Neural progenitor cell (in vitro differentiated cells): Measurements from ENCODE around the gene MVB12B. TPM values are rescaled to one million over a fixed set of nuclear protein-coding genes. Genes with fewer than 3 reads are reported as not detected.

Experiments
- DNase-seq: peaks from one replicate; pipeline ENCODE4 v3.0.0-alpha.2; 2016; ENCODE audit warnings: low spot score
- H2AFZ ChIP-seq: fragments of 200-600 bp; sonication (generic); replicated peaks from 2 replicates; pipeline ENCODE4 v1.6.1; 2016; ENCODE audit warnings: antibody characterized with exemption
- H3F3A ChIP-seq: fragments of 200-600 bp; sonication (generic); 2 replicates; pipeline ENCODE4 v1.6.1; 2016; ENCODE audit warnings: antibody characterized with exemption, low read depth
- H3K27ac ChIP-seq: fragments of 200-600 bp; sonication (generic); 2 replicates; pipeline ENCODE4 v1.5.1; 2016; ENCODE audit warnings: mild to moderate bottlenecking
- H3K27me3 ChIP-seq: fragments of 200-600 bp; sonication (generic); 2 replicates; pipeline ENCODE4 v1.6.1; 2016; ENCODE audit warnings: mild to moderate bottlenecking, moderate library complexity
- H3K36me3 ChIP-seq: fragments of 200-600 bp; sonication (generic); 2 replicates; pipeline ENCODE4 v1.5.1; 2016
- H3K4me1 ChIP-seq: fragments of 200-600 bp; sonication (generic); 2 replicates; pipeline ENCODE4 v1.6.1; 2016; ENCODE audit warnings: mixed run types
- H3K4me2 ChIP-seq: fragments of 200-600 bp; sonication (generic); 2 replicates; pipeline ENCODE4 v1.6.1; 2016
- H3K4me3 ChIP-seq: fragments of 200-600 bp; sonication (generic); 2 replicates; pipeline ENCODE4 v1.5.1; 2016
- H3K79me2 ChIP-seq: fragments of 200-600 bp; sonication (generic); 2 replicates; pipeline ENCODE4 v1.6.1; 2016; ENCODE audit warnings: low read depth
- H3K9ac ChIP-seq: fragments of 200-600 bp; sonication (generic); 2 replicates; pipeline ENCODE4 v1.6.1; 2016
- H3K9me3 ChIP-seq: fragments of 200-600 bp; sonication (generic); 2 replicates; pipeline ENCODE4 v1.5.1; 2016; ENCODE audit warnings: low read depth
- H4K20me1 ChIP-seq: fragments of 200-600 bp; sonication (generic); 2 replicates; pipeline ENCODE4 v1.6.1; 2016; ENCODE audit warnings: low read depth
- H3K27ac Mint-ChIP-seq: 3 replicates; pipeline ENCODE4 v1.8.0; 2021; ENCODE audit warnings: mixed read lengths
- H3K27me3 Mint-ChIP-seq: 2 replicates; pipeline ENCODE4 v1.8.0; 2022; ENCODE audit warnings: low read depth, mild to moderate bottlenecking, inconsistent platforms, moderate library complexity, mixed read lengths; ENCODE audit not compliant: insufficient read depth
- H3K36me3 Mint-ChIP-seq: 3 replicates; pipeline ENCODE4 v1.8.0; 2021; ENCODE audit warnings: mixed read lengths
- H3K4me1 Mint-ChIP-seq: 3 replicates; pipeline ENCODE4 v1.8.0; 2021; ENCODE audit warnings: mixed read lengths
- H3K4me3 Mint-ChIP-seq: 3 replicates; pipeline ENCODE4 v1.8.0; 2021; ENCODE audit warnings: mild to moderate bottlenecking, moderate library complexity, mixed read lengths
- H3K9me3 Mint-ChIP-seq: 3 replicates; pipeline ENCODE4 v1.8.0; 2020; ENCODE audit warnings: mixed read lengths
- EZH2 ChIP-seq: fragments of 200-600 bp; sonication (generic); IDR thresholded peaks from 2 replicates; pipeline ENCODE4 v1.6.1; 2017; ENCODE audit warnings: antibody characterized with exemption, mild to moderate bottlenecking, moderate library complexity
- EZH2phosphoT487 ChIP-seq: fragments of 200-600 bp; sonication (generic); IDR thresholded peaks from 2 replicates; pipeline ENCODE4 v1.6.1; 2017; ENCODE audit warnings: antibody characterized with exemption
- total RNA-seq: library from RNA; depleted of rRNA; stranded (reverse); fragments of >200 nt; gene quantifications from 2 replicates; pipeline ENCODE4 v1.2.3, GENCODE V29; 2015; ENCODE audit warnings: low replicate concordance
- TF ChIP-seq, protein P1 (sequence below): fragments of 200-600 bp; sonication (generic); IDR thresholded peaks from 2 replicates; pipeline ENCODE4 v1.5.1; 2017; ENCODE audit warnings: antibody characterized with exemption, mild to moderate bottlenecking

The MVB12B gene
- total RNA-seq, 1 donor from 2014 or later: 16.1 TPM

DNA sequence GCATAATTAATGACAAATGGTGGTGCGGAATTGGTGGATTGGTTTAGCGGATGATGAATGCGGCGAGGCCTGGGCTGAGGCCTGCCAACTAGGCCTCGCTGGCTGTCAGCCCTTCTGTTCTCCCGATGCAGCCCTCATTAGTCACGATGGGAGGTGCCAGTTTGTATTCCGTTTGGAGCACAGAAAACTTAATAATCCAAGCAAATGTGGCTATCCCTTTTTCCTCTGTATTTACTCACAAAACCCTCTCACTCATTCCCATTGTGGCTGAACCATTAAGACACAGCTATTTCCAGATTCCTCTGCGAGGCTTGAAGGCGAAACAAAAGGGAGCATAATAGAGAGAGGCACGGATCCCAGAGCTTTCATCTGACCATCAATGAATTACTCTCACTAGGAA, 114.3 kb downstream of the MVB12B start:
- H3K36me3 Mint-ChIP-seq: no peaks in the 10 kb centered on the region
- TF ChIP-seq EZH2 (no peak), EZH2phosphoT487 (no peak)
- TF ChIP-seq, protein P1, sequence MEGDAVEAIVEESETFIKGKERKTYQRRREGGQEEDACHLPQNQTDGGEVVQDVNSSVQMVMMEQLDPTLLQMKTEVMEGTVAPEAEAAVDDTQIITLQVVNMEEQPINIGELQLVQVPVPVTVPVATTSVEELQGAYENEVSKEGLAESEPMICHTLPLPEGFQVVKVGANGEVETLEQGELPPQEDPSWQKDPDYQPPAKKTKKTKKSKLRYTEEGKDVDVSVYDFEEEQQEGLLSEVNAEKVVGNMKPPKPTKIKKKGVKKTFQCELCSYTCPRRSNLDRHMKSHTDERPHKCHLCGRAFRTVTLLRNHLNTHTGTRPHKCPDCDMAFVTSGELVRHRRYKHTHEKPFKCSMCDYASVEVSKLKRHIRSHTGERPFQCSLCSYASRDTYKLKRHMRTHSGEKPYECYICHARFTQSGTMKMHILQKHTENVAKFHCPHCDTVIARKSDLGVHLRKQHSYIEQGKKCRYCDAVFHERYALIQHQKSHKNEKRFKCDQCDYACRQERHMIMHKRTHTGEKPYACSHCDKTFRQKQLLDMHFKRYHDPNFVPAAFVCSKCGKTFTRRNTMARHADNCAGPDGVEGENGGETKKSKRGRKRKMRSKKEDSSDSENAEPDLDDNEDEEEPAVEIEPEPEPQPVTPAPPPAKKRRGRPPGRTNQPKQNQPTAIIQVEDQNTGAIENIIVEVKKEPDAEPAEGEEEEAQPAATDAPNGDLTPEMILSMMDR: no peak
- peaks cover 59% of the 10 kb centered on the region for H3K4me1 ChIP-seq
- no peak overlapping the region for H3K9ac ChIP-seq
- peak overlapping the region; percentile 62 for H3K4me2 ChIP-seq
- no peaks in the 10 kb centered on the region for H3K27me3 Mint-ChIP-seq
- H3K4me3 Mint-ChIP-seq: peak overlapping the region; percentile 55
- peaks cover 39% of the 10 kb centered on the region for H3F3A ChIP-seq
- no peaks in the 10 kb centered on the region for H3K27me3 ChIP-seq
- no peaks in the 10 kb centered on the region for H3K36me3 ChIP-seq
- no peaks in the 10 kb centered on the region for H3K9me3 Mint-ChIP-seq
- H3K79me2 ChIP-seq: no peaks in the 10 kb centered on the region
- no peak overlapping the region for H2AFZ ChIP-seq
- H3K4me3 ChIP-seq: no peak overlapping the region
- H3K9me3 ChIP-seq: no peaks in the 10 kb centered on the region
- H3K27ac ChIP-seq: peak overlapping the region; percentile 82
- peaks cover 3% of the 10 kb centered on the region for H4K20me1 ChIP-seq
- peak overlapping the region; percentile 96 for H3K27ac Mint-ChIP-seq
- H3K4me1 Mint-ChIP-seq: peaks cover 49% of the 10 kb centered on the region
- peak; percentile 71 for DNase-seq

DNA sequence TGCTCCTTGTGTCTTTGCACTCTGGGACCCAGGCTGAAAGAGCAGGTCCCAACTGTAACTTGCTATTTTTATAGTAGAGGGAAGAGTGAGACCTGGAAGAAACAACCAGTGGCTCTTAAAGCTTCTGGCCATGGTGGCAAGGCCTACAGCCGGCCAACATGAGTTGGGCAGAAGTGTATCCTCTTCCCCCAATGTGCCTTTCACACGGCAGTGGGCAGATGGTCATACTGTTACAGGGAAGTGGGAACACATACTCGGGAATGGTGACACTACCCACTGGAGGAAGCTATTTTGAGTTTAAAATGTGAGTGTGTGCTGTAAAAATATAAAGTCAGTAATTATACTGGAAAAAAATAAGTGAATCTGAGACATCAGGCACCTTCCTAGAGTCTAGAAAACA, 116.0 kb downstream of the MVB12B start:
- H3K4me3 Mint-ChIP-seq: no peak overlapping the region
- peaks cover 3% of the 10 kb centered on the region for H4K20me1 ChIP-seq
- peaks cover 39% of the 10 kb centered on the region for H3F3A ChIP-seq
- H3K9me3 Mint-ChIP-seq: no peaks in the 10 kb centered on the region
- H2AFZ ChIP-seq: no peak overlapping the region
- peaks cover 2% of the 10 kb centered on the region for H3K36me3 Mint-ChIP-seq
- no peak for DNase-seq
- no peaks in the 10 kb centered on the region for H3K36me3 ChIP-seq
- no peaks in the 10 kb centered on the region for H3K9me3 ChIP-seq
- H3K4me1 ChIP-seq: peaks cover 42% of the 10 kb centered on the region
- H3K9ac ChIP-seq: no peak overlapping the region
- no peak overlapping the region for H3K27ac ChIP-seq
- no peaks in the 10 kb centered on the region for H3K27me3 Mint-ChIP-seq
- H3K27ac Mint-ChIP-seq: no peak overlapping the region
- no peak overlapping the region for H3K4me3 ChIP-seq
- TF ChIP-seq, protein P1: no peak
- no peak for TF ChIP-seq EZH2phosphoT487
- TF ChIP-seq EZH2: no peak
- no peaks in the 10 kb centered on the region for H3K79me2 ChIP-seq
- H3K4me2 ChIP-seq: no peak overlapping the region
- peaks cover 33% of the 10 kb centered on the region for H3K4me1 Mint-ChIP-seq
- H3K27me3 ChIP-seq: no peaks in the 10 kb centered on the region

DNA sequence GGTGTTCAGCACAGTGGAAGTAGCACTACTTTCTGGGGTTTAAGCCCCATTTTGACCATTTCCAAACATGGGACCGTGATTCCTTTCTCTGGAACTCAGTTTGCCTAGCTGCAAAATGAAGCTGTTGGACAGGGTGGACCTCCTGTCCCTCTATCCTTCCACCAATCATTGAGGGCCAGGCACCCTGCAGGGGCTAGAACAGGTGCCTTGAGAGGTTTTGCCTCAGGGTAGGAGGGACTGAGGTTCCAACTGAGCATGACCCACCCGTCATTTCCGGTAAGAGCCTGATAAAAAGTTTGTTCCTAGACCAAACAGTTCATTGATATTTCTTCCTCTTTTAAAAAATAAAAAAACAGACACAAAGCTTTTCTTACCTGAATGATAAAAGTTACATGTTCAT, 116.5 kb downstream of the MVB12B start:
- DNase-seq: no peak
- no peak overlapping the region for H2AFZ ChIP-seq
- H3K4me2 ChIP-seq: no peak overlapping the region
- peaks cover 5% of the 10 kb centered on the region for H3K36me3 Mint-ChIP-seq
- H3K9ac ChIP-seq: no peak overlapping the region
- no peak overlapping the region for H3K27ac Mint-ChIP-seq
- H3K4me1 Mint-ChIP-seq: peaks cover 29% of the 10 kb centered on the region
- no peaks in the 10 kb centered on the region for H3K36me3 ChIP-seq
- peaks cover 3% of the 10 kb centered on the region for H4K20me1 ChIP-seq
- H3F3A ChIP-seq: peaks cover 39% of the 10 kb centered on the region
- no peaks in the 10 kb centered on the region for H3K9me3 ChIP-seq
- peaks cover 37% of the 10 kb centered on the region for H3K4me1 ChIP-seq
- H3K27me3 Mint-ChIP-seq: no peaks in the 10 kb centered on the region
- H3K4me3 ChIP-seq: no peak overlapping the region
- no peak overlapping the region for H3K27ac ChIP-seq
- no peaks in the 10 kb centered on the region for H3K27me3 ChIP-seq
- H3K79me2 ChIP-seq: no peaks in the 10 kb centered on the region
- no peak for TF ChIP-seq EZH2
- no peak for TF ChIP-seq EZH2phosphoT487
- TF ChIP-seq, protein P1: no peak
- no peaks in the 10 kb centered on the region for H3K9me3 Mint-ChIP-seq
- no peak overlapping the region for H3K4me3 Mint-ChIP-seq
